Measurements from ENCODE around the gene IGSF21.

- TF ChIP-seq POLR2A (IDR thresholded peaks at IDR 0.05): no peak
- TF ChIP-seq CTCF (IDR thresholded peaks at IDR 0.05): no peak
These were observed 142.0 kb downstream of the IGSF21 start for GRCh38 chr1:18249631-18250030.
